Tongue (tissue), 2 donors: Measurements from ENCODE around the gene CNDP2. TPM values are rescaled to one million over a fixed set of nuclear protein-coding genes. Genes with fewer than 3 reads are reported as not detected.

Experiments
- DNase-seq: peaks from one replicate; pipeline ENCODE4 v3.0.0-alpha.2; 2015
- total RNA-seq: library from RNA; depleted of rRNA; stranded (reverse); fragments of >200 nt; gene quantifications from one replicate; pipeline ENCODE4 v1.2.3, GENCODE V29; 2014

The CNDP2 gene
- total RNA-seq, 1 donor from 2014 or later, result 50.6 TPM

GRCh38 chr18:74573053-74573452 is 76.9 kb downstream of the CNDP2 start:
- no peak for DNase-seq

Other genes with a start within 250 kb of the CNDP2 start
- 37.0 TPM for gene CYB5A, start 204.4 kb upstream of the CNDP2 start, total RNA-seq
- not detected for gene C18orf63, start 180.5 kb upstream of the CNDP2 start, total RNA-seq
- gene DIPK1C, start 39.1 kb upstream of the CNDP2 start, total RNA-seq, result 7.9 TPM
- not detected for gene CNDP1, start 38.1 kb downstream of the CNDP2 start, total RNA-seq
- gene ZNF407, start 101.5 kb downstream of the CNDP2 start, total RNA-seq, result 30.8 TPM